Heart left ventricle (tissue), 16 donors: ENCODE data around the gene FLT3LG. TPM values are rescaled to one million over a fixed set of nuclear protein-coding genes. Genes with fewer than 3 reads are reported as not detected.

Experiments used
- ATAC-seq, 4 donors: fragments of 200-7000 bp; cut with Tn5 transposase; one replicate each; pipeline ENCODE4 v1.9.1; 2020 to 2022; ENCODE audit warnings: moderate library complexity in 4 of 4, mild to moderate bottlenecking in 3 of 4, moderate number of reproducible peaks in 1 of 4
- DNase-seq, 5 donors: peaks; one replicate each; pipeline ENCODE4 v3.0.0-alpha.2; 2020
- H3K27ac ChIP-seq, 12 donors: fragments of 200-600 bp; sonication (generic) in 4 of 12; one replicate each; pipeline versions ENCODE4 v1.5.0 to v1.8.0; 2016 to 2022; ENCODE audit warnings: mild to moderate bottlenecking in 2 of 12
- H3K27me3 ChIP-seq, 9 donors: fragments of 200-600 bp; sonication (generic) in 2 of 9; one replicate each; pipeline versions ENCODE4 v1.5.1 to v1.8.0; 2016 to 2022; ENCODE audit warnings: mild to moderate bottlenecking in 3 of 9
- H3K36me3 ChIP-seq, 9 donors: fragments of 200-600 bp; sonication (generic) in 2 of 9; one replicate each; pipeline versions ENCODE4 v1.5.0 to v1.8.0; 2018 to 2022; ENCODE audit warnings: mild to moderate bottlenecking in 2 of 9
- H3K4me1 ChIP-seq, 12 donors: fragments of 200-600 bp; sonication (generic) in 4 of 12; one replicate each; pipeline versions ENCODE4 v1.5.0 to v1.8.0; 2016 to 2022; ENCODE audit warnings: mild to moderate bottlenecking in 3 of 12
- H3K4me3 ChIP-seq, 12 donors: fragments of 200-600 bp; sonication (generic) in 4 of 12; one replicate each; pipeline versions ENCODE4 v1.5.0 to v1.8.0; 2017 to 2022; ENCODE audit warnings: mild to moderate bottlenecking in 9 of 12, moderate library complexity in 4 of 12
- H3K9me3 ChIP-seq, 12 donors: fragments of 200-600 bp; sonication (generic) in 4 of 12; one replicate each; pipeline versions ENCODE4 v1.5.0 to v1.8.0; 2016 to 2022; ENCODE audit warnings: mild to moderate bottlenecking in 1 of 12
- CTCF ChIP-seq, 12 donors: fragments of 200-600 bp; sonication (generic) in 4 of 12; IDR thresholded peaks; one replicate each; pipeline versions ENCODE4 v1.5.0 to v1.8.0; 2018 to 2022; ENCODE audit warnings: antibody characterized with exemption in 12 of 12, mild to moderate bottlenecking in 5 of 12
- POLR2A ChIP-seq, 2 donors: fragments of 450-650 bp; IDR thresholded peaks; one replicate each; pipeline ENCODE4 v1.6.1; 2017; ENCODE audit warnings: antibody characterized with exemption in 2 of 2, mild to moderate bottlenecking in 2 of 2, moderate library complexity in 2 of 2
- WGBS, 4 donors: extraction: QIAGEN DNeasy Blood & Tissue Kit in 2 of 4; methylation state at CpG; one replicate each; pipeline versions ENCODE4 v1.1.5 to v1.1.7; 2013 to 2018; 5-methylcytosine and 5-hydroxymethylcytosine counted together
- intact Hi-C, 10 donors: fragments of 100-400 bp; cut with DNase I; formaldehyde crosslinking; loops; one replicate each; pipeline versions ENCODE4 v1.11.1 to v1.14.2; 2022
- polyA plus RNA-seq, 2 donors: library from polyadenylated mRNA; stranded (reverse); fragments of 200-250 nt; gene quantifications; one replicate each; pipeline ENCODE4 v1.2.3, GENCODE V29; 2013
- total RNA-seq, 9 donors: library from RNA; depleted of rRNA in 2 of 9; stranded (reverse); fragments of >200 nt in 2 of 9; fragmentation: NEBNext Ultra II Directional in 3 of 9; extraction: Animal tissue kit (Norgen Biotek cat#: 25700) in 3 of 9; gene quantifications; one replicate each; pipeline versions ENCODE4 v1.1.0 to v1.2.4, GENCODE V29; 2016 to 2023
- donor health status: ischemic (EF 13 %, LVEDD 7.1; RV severe dilation, severe dysfunction).
- donor health status: healthy with polysubstance abuse.
- donor health status: DM: no; HTN: yes; CAD: no.
- donor health status: DM: no; HTN: no; CAD: no.
- donor health status: ischemic (EF 25% LVEDD 6.9; RV normal size, moderate dysfunction).
- donor health status: ischemic (EF 25% LVEDD 5.7; RV mildly dilated, moderate dysfunction).
- donor health status: healthy.
- donor health status: DM: yes; HTN: yes; CAD: no.
- donor health status: ischemic (EF 35%, LVEDD 5.7; RV mildly dilated, moderate dysfunction).
- donor health status: nonischemic (EF 11% LVEDD 7.7; RV severe dilation, severe dysfunction).
- donor health status: DM: yes; HTN: yes; CAD: no.
- donor health status: PGD.
- donor health status: ischemic (EF 29% LVEDD 5.4; RV normal size, mild dysfunction).
- donor health status: nonischemic (EF 23%, LVEDD 6.1; RV moderate dilation, normal function).

FLT3LG gene
- total and polyA plus RNA-seq, 11 donors = 1.7 to 13.4 (median 2.6) TPM

GRCh38 chr19:49451430-49452181 lies 22.4 kb upstream of the FLT3LG start, which contains the start of gene PIH1D1:
Gene PIH1D1 (minus strand): TSS chr19:49451814. CDS start chr19:49451574, 240 bp downstream.
- TF ChIP-seq CTCF (IDR thresholded peaks at IDR 0.05) = peak in 6 of 12 donors; percentile 5 to 28 (median 24)
- TF ChIP-seq POLR2A (IDR thresholded peaks at IDR 0.05) = peak in 1 of 2 donors; percentile 54
- ATAC-seq (peak; percentile 73 to 85 (median 84)), DNase-seq (peak; percentile 94 to 98 (median 97))
- H3K36me3 ChIP-seq = peaks cover 0 to 24% (median 7%) of the 10 kb centered on the region in 9 donors
- H3K9me3 ChIP-seq = no peaks in the 10 kb centered on the region
- H3K27me3 ChIP-seq = no peaks in the 10 kb centered on the region
- peak within 1 kb of the TSS; percentile 25 to 88 (median 71) for H3K4me3 ChIP-seq
- 2 to 6% (median 4%) methylated on average over 32 to 42 of the region's 42 CpGs for WGBS, 4 donors
- intact Hi-C loops = loop anchor here in 2 of 10 donors (1.0 to 5.0 kb wide), 5 partner anchors 8 to 425 kb away; partner anchors contain the start of genes AKT1S1 (in 1 of the 2), RPL13A (in 1 of the 2), RRAS (in 1 of the 2) and SCAF1 (in 1 of the 2)
- H3K27ac ChIP-seq = peak within 1 kb of the TSS; percentile 86 to 99 (median 96)
- peaks cover 0 to 32% (median 11%) of the 10 kb centered on the region in 12 donors for H3K4me1 ChIP-seq

- no peaks in the 10 kb centered on the region for H3K9me3 ChIP-seq
- WGBS, 4 donors = 0% methylated on average over 46 to 66 of the region's 66 CpGs
- peaks cover 0 to 43% (median 11%) of the 10 kb centered on the region in 12 donors for H3K4me1 ChIP-seq
- H3K27me3 ChIP-seq = no peaks in the 10 kb centered on the region
- peaks cover 0 to 18% (median 5%) of the 10 kb centered on the region in 9 donors for H3K36me3 ChIP-seq
- peak within 1 kb of the TSS; percentile 86 to 99 (median 96) for H3K27ac ChIP-seq
- DNase-seq (peak; percentile 98 to 99 (median 99)), ATAC-seq (peak; percentile 92 to 96 (median 94))
- intact Hi-C loops = loop anchor here in 3 of 10 donors (1.0 to 5.0 kb wide), 5 partner anchors 16 to 424 kb away; partner anchors contain the start of genes AKT1S1 (in 1 of the 3), RPL13A (in 1 of the 3), RPS11 (in 1 of the 3) and RRAS (in 1 of the 3)
- peak within 1 kb of the TSS; percentile 25 to 88 (median 70) for H3K4me3 ChIP-seq
- TF ChIP-seq POLR2A (IDR thresholded peaks at IDR 0.05) (peak in 1 of 2 donors; percentile 78), CTCF (IDR thresholded peaks at IDR 0.05) (peak in 1 of 12 donors; percentile 18)
Observed at GRCh38 chr19:49453013-49453756, 20.8 kb upstream of the FLT3LG start, which contains the start of gene ALDH16A1. Gene ALDH16A1 (plus strand): TSS chr19:49453225. CDS start chr19:49453332, 107 bp downstream.

- DNase-seq (no peak), ATAC-seq (no peak)
- no peak for TF ChIP-seq POLR2A (IDR thresholded peaks at IDR 0.05)
- TF ChIP-seq CTCF (IDR thresholded peaks at IDR 0.05) = no peak
- H3K4me1 ChIP-seq = peaks cover 0 to 43% (median 11%) of the 10 kb centered on the region in 12 donors
- H3K9me3 ChIP-seq = no peaks in the 10 kb centered on the region
- WGBS, 4 donors = 37 to 45% (median 41%) methylated on average over 10 of the region's 10 CpGs
- no peaks in the 10 kb centered on the region for H3K27me3 ChIP-seq
- intact Hi-C loops = loop anchor here in 3 of 10 donors (1.0 to 5.0 kb wide), 5 partner anchors 15 to 423 kb away; partner anchors contain the start of genes AKT1S1 (in 1 of the 3), RPL13A (in 1 of the 3), RPS11 (in 1 of the 3) and RRAS (in 1 of the 3)
- peak overlapping the region; percentile 25 to 85 (median 70) for H3K4me3 ChIP-seq
- H3K27ac ChIP-seq = peak overlapping the region; percentile 86 to 99 (median 96)
- H3K36me3 ChIP-seq = peaks cover 0 to 12% (median 3%) of the 10 kb centered on the region in 9 donors
Observed at GRCh38 chr19:49453757-49454240, 20.2 kb upstream of the FLT3LG start.
